CD1c-positive myeloid dendritic cell (primary cell): Measurements from ENCODE around the gene GBE1.

ENCODE experiments used
- DNase-seq: peaks from one replicate; pipeline ENCODE4 v3.0.0-alpha.2; 2016; ENCODE audit errors: extremely low spot score

GBE1 gene

GRCh38 chr3:81699536-81700320 is 61.7 kb downstream of the GBE1 start:
- DNase-seq = no peak

- DNase-seq = no peak
These were observed 65.4 kb downstream of the GBE1 start for GRCh38 chr3:81696090-81696489.

- no peak for DNase-seq
These were observed 66.1 kb downstream of the GBE1 start for GRCh38 chr3:81695302-81695701.

- DNase-seq = no peak
These were observed 66.8 kb downstream of the GBE1 start for GRCh38 chr3:81694662-81695061.

- no peak for DNase-seq
These were observed 68.7 kb downstream of the GBE1 start for GRCh38 chr3:81692766-81693165.

- no peak for DNase-seq
These were observed 71.8 kb downstream of the GBE1 start for GRCh38 chr3:81689617-81690016.

GRCh38 chr3:81684751-81685395 is 76.6 kb downstream of the GBE1 start:
- no peak for DNase-seq

- no peak for DNase-seq
These were observed 84.6 kb downstream of the GBE1 start for GRCh38 chr3:81676706-81677456.

- no peak for DNase-seq
These were observed 86.8 kb downstream of the GBE1 start for GRCh38 chr3:81674690-81675089.

GRCh38 chr3:81668283-81668682 is 93.2 kb downstream of the GBE1 start:
- DNase-seq = no peak

- peak; percentile 23 for DNase-seq
These were observed 94.8 kb downstream of the GBE1 start for GRCh38 chr3:81666502-81667121.

GRCh38 chr3:81663114-81663513 is 98.3 kb downstream of the GBE1 start:
- DNase-seq = no peak

GRCh38 chr3:81660036-81660435 is 101.4 kb downstream of the GBE1 start:
- DNase-seq = no peak

- no peak for DNase-seq
These were observed 103.0 kb downstream of the GBE1 start for GRCh38 chr3:81658322-81658997.

GRCh38 chr3:81651139-81651538 is 110.3 kb downstream of the GBE1 start:
- no peak for DNase-seq

- no peak for DNase-seq
These were observed 111.3 kb downstream of the GBE1 start for GRCh38 chr3:81650187-81650586.

- DNase-seq = no peak
These were observed 116.2 kb downstream of the GBE1 start for GRCh38 chr3:81645248-81645647.

GRCh38 chr3:81643721-81644120 is 117.7 kb downstream of the GBE1 start:
- no peak for DNase-seq

- DNase-seq = no peak
These were observed 123.0 kb downstream of the GBE1 start for GRCh38 chr3:81638480-81638879.

- DNase-seq = no peak
These were observed 128.8 kb downstream of the GBE1 start for GRCh38 chr3:81632659-81633058.

- no peak for DNase-seq
These were observed 136.7 kb downstream of the GBE1 start for GRCh38 chr3:81624756-81625155.

GRCh38 chr3:81622395-81622794 is 139.1 kb downstream of the GBE1 start:
- DNase-seq = no peak
